Fibroblast of the aortic adventitia (primary cell): ENCODE results near the gene BBS12. TPM values are rescaled to one million over a fixed set of nuclear protein-coding genes. Genes with fewer than 3 reads are reported as not detected.

Experiments
- DNase-seq: peaks from one replicate; pipeline ENCODE4 v3.0.0-alpha.2; 2010; ENCODE audit warnings: low read depth
- H3K4me3 ChIP-seq: 2 replicates; pipeline ENCODE4 v1.5.1; 2011; ENCODE audit warnings: low read depth, mild to moderate bottlenecking, control low read depth, low read length, moderate library complexity
- total RNA-seq: library from RNA; depleted of rRNA; stranded (reverse); fragments of >200 nt; gene quantifications from 2 replicates; pipeline ENCODE4 v1.2.3, GENCODE V29; 2012; ENCODE audit warnings: low replicate concordance
- TF ChIP-seq, protein P1 (sequence below): IDR thresholded peaks from 2 replicates; pipeline ENCODE4 v1.5.1; 2011; ENCODE audit warnings: mild to moderate bottlenecking, low read length, control low read depth, inconsistent platforms; ENCODE audit not compliant: insufficient read depth

The BBS12 gene
- 2.0 and 5.8 TPM in 2 replicates for total RNA-seq

DNA sequence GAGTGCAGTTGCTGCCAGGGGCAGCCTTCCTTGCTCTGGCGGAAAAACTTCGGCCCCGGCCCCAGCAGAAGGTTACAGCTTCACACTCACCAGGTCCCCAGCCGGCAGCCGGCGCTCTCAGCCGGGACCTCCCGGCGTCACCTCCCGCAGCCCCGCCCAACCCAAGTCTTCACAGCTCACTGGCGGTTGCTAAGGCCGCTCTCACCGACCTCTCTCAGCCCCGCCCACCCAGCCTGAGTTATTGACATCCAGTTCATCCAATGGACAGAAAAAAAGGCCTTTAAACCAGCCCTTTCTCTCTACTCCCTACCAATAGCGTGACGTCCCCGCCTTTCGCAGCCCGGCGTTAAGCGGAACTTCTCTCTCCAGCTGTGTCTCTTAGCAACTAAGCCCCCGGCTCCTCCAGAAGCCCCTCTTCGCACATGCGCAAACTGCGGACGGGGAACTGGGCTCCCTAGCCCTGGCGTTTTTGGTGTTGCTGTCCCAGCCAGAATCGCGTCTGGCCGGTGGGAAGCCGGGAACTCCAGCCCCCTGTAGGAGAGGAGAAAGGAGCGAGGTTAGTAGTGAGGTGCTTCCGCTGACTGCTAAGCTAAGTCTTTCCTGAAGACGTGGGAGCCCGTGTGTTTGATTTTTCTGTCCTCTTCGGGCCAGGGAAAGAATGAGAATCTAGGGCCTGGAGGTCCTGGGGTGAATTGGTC is at the start of gene BBS12:
Gene BBS12 (plus strand): TSS at position 376 of the 698 bp plus-strand sequence. CDS start 9,189 bp downstream, outside the sequence.
- TF ChIP-seq, protein P1, sequence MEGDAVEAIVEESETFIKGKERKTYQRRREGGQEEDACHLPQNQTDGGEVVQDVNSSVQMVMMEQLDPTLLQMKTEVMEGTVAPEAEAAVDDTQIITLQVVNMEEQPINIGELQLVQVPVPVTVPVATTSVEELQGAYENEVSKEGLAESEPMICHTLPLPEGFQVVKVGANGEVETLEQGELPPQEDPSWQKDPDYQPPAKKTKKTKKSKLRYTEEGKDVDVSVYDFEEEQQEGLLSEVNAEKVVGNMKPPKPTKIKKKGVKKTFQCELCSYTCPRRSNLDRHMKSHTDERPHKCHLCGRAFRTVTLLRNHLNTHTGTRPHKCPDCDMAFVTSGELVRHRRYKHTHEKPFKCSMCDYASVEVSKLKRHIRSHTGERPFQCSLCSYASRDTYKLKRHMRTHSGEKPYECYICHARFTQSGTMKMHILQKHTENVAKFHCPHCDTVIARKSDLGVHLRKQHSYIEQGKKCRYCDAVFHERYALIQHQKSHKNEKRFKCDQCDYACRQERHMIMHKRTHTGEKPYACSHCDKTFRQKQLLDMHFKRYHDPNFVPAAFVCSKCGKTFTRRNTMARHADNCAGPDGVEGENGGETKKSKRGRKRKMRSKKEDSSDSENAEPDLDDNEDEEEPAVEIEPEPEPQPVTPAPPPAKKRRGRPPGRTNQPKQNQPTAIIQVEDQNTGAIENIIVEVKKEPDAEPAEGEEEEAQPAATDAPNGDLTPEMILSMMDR, result peak; percentile 52
- DNase-seq, result peak; percentile 99
- H3K4me3 ChIP-seq, result peak within 1 kb of the TSS; percentile 84

DNA sequence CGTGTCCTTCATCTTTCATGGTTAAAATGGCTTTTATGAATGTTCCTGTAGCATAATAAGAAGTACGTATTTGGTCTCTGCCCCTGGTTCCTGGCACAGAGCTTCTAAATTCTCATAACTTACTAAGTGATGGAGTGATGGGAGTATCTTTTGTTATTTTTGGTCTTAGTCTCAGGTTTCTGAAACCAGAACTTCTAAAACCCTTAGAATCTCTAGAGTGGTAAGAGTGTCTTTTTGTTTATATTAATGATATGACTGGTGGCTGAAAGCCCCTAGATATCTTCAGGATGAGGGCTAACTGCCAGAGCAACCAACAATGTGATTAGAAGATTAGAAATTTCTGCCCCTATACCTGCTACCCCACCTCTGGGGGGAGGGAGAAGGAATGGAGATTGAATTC is 45.8 kb upstream of the BBS12 start:
- DNase-seq, result no peak
- H3K4me3 ChIP-seq, result no peak overlapping the region
- TF ChIP-seq, protein P1, result no peak

DNA sequence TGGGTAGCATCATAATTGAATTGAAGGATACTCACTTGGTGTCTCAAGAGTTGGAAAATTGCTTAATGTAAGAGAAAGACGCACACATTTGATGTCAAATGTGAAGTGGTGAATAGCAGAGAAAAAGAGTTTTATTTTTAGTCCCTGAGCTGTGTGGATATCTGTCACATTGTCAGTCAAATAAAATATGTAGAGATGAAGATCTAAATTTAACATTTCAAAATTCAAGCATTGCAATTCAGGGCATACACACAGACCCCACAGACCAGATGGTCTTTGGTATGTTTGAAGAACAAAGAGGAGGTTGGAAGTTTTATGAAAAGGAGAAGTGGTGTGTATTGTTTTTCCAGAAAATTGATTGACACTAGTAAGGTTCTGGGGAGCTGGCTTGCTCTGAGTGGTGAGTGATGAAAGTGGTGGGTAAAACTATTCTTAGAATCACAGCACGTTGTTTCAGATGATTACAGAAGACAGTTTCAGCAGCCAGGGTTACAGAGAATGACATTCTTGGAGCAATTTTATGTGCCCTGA is 44.9 kb upstream of the BBS12 start:
- DNase-seq, result peak; percentile 69
- TF ChIP-seq, protein P1, result no peak
- H3K4me3 ChIP-seq, result no peak overlapping the region

DNA sequence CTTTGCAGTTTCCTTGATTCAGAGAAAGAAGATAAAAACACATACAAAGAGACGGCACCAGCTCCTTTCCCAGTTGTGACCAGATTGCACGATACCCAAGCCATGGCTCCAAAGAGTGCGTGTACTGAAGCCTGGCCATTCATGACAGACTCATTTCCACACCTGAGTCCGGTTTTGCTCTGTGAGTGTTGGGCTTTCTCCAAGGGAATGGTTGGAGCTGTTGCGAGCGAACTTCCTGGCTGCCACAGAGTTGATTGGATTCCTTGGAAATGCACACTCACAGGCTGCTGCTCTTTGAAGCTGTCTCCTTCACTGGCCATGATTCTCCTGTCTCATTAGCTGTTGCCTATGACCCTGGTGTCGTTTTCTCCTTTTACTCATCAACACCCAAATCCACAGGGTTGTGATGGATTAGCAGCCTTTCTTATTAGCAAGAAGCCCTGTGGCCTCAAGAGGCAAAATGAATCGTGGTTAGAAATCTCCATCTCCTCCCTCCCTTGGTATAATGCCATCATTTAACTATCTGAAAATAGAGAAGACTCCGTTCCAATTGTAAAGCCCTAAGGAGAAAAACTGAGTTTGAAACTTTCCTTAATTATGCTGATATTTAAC is 43.9 kb upstream of the BBS12 start:
- TF ChIP-seq, protein P1, result no peak
- peak; percentile 43 for DNase-seq
- peak overlapping the region; percentile 39 for H3K4me3 ChIP-seq

DNA sequence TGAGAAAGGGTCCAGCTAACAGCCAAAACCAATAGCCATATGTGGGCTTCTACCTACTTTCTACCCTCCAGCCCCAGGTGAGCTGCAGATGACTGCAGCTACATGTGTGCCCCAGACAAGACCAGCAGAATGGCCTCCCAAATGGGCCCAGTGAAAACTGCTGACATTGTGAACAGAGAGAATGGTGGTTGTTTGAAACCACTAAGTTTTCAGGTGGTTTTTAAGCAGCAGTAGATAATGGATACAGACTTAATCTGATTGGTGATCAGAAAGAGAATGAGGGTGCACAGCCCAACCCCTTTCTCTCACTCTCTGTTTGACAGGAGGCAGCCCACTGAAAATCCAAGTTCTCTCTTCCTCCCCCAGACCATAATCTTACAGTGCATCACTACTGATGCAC is 42.5 kb upstream of the BBS12 start:
- H3K4me3 ChIP-seq, result no peak overlapping the region
- TF ChIP-seq, protein P1, result no peak
- no peak for DNase-seq

DNA sequence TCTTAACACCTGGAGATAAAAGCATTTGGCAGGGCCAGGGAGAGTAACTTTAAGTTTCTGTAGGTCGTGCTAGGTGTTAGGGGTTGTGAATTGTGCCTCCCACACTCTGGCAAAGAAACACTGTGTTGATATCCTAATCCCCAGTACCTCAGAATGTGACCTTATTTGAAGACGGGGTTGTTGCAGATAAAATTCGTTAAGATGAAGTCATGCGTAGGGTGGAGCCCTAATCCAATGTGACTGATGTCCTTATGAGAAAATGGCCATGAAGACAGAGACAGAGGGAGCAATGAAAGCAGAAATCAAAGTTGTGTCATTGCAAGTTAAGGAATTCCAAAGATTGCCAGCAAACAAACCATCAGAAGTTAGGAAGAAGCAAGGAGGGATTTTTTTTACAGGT is 40.5 kb upstream of the BBS12 start:
- DNase-seq, result no peak
- no peak overlapping the region for H3K4me3 ChIP-seq
- TF ChIP-seq, protein P1, result no peak
